Measurements from ENCODE around the gene PIGX. TPM values are rescaled to one million over a fixed set of nuclear protein-coding genes. Genes with fewer than 3 reads are reported as not detected.

Gene PIGX
- total and polyA plus RNA-seq, 8 donors, result 4.5 to 12.2 (median 9.5) TPM

- FAIRE-seq, result no peak
- WGBS, 2 donors, result 91 to 95% methylated on average over 2 of the region's 2 CpGs
These were observed 8.9 kb downstream of the PIGX start for GRCh38 chr3:196721097-196721496.

GRCh38 chr3:196726788-196727675, 14.9 kb downstream of the PIGX start:
- no peaks in the 10 kb centered on the region for H3K4me1 ChIP-seq
- H3K4me3 ChIP-seq, result no peak overlapping the region
- intact Hi-C loops (cut with DNase I), result no loop called here
- H3K27ac ChIP-seq, result no peak overlapping the region
- DNase-seq (no peak), ATAC-seq (no peak), FAIRE-seq (no peak)
- H3K36me3 ChIP-seq, result no peaks in the 10 kb centered on the region
- no peaks in the 10 kb centered on the region for H3K9me3 ChIP-seq
- TF ChIP-seq CTCF (IDR thresholded peaks at IDR 0.05), result no peak
- WGBS, 2 donors, result 87 to 94% methylated on average over 7 of the region's 7 CpGs
- no peaks in the 10 kb centered on the region for H3K27me3 ChIP-seq

More at GRCh38 chr3:196721097-196721496, 8.9 kb downstream of the PIGX start:
- no peaks in the 10 kb centered on the region for H3K36me3 ChIP-seq
- no peak for TF ChIP-seq CTCF (IDR thresholded peaks at IDR 0.05)
- no peak overlapping the region for H3K27ac ChIP-seq
- DNase-seq, result no peak
- no peak for ATAC-seq
- H3K4me1 ChIP-seq, result no peaks in the 10 kb centered on the region
- no peaks in the 10 kb centered on the region for H3K9me3 ChIP-seq
- H3K4me3 ChIP-seq, result no peak overlapping the region
- no peaks in the 10 kb centered on the region for H3K27me3 ChIP-seq
- intact Hi-C loops (cut with DNase I), result no loop called here

- intact Hi-C loops (cut with DNase I), result no loop called here
- Histone ChIP-seq H3K27ac (no peak overlapping the region), H3K4me1 (peaks cover 0 to 2% (median 0%) of the 10 kb centered on the region in 3 donors), H3K4me3 (no peak overlapping the region), H3K27me3 (no peaks in the 10 kb centered on the region), H3K9me3 (no peaks in the 10 kb centered on the region), H3K36me3 (no peaks in the 10 kb centered on the region)
- 88 to 93% methylated on average over 3 of the region's 3 CpGs for WGBS, 2 donors
- FAIRE-seq (no peak), DNase-seq (no peak), ATAC-seq (no peak)
- no peak for TF ChIP-seq CTCF (IDR thresholded peaks at IDR 0.05)
These were observed 23.6 kb downstream of the PIGX start for GRCh38 chr3:196735751-196736150.

GRCh38 chr3:196736670-196737374, 24.6 kb downstream of the PIGX start:
- FAIRE-seq (no peak), ATAC-seq (no peak), DNase-seq (no peak)
- intact Hi-C loops (cut with DNase I), result no loop called here
- TF ChIP-seq CTCF (IDR thresholded peaks at IDR 0.05), result no peak
- Histone ChIP-seq H3K36me3 (no peaks in the 10 kb centered on the region), H3K4me1 (peaks cover 6 to 9% (median 8%) of the 10 kb centered on the region in 3 donors), H3K4me3 (no peak overlapping the region), H3K9me3 (no peaks in the 10 kb centered on the region), H3K27me3 (no peaks in the 10 kb centered on the region), H3K27ac (no peak overlapping the region)
- 97% methylated on average over 4 of the region's 4 CpGs for WGBS, 2 donors

Data from pancreas (tissue), 10 donors.